ENCODE measurements around the gene UBE2I. TPM values are rescaled to one million over a fixed set of nuclear protein-coding genes. Genes with fewer than 3 reads are reported as not detected.
A peak's percentile ranks its signal among the peaks of the same experiment; 100 is the strongest.

Gene UBE2I
- total RNA-seq, 1 donor from 2014 or later, result 112 TPM

GRCh38 chr16:1335211-1335971 is 26.0 kb downstream of the UBE2I start:
- H3K4me3 ChIP-seq (ENCODE audit: low read depth, low read length), result no peak overlapping the region
- no peak for TF ChIP-seq CTCF (conservative IDR thresholded peaks at IDR 0.05; ENCODE audit: low read depth, low read length)

GRCh38 chr16:1335996-1336395 is 26.6 kb downstream of the UBE2I start:
- H3K4me3 ChIP-seq (ENCODE audit: low read depth, low read length), result no peak overlapping the region
- no peak for DNase-seq (ENCODE audit: low read depth)
- TF ChIP-seq CTCF (conservative IDR thresholded peaks at IDR 0.05; ENCODE audit: low read depth, low read length), result no peak

More at GRCh38 chr16:1335211-1335971, 26.0 kb downstream of the UBE2I start:
- no peak for DNase-seq (ENCODE audit: low read depth)

- DNase-seq (ENCODE audit: low read depth), result no peak
- H3K4me3 ChIP-seq (ENCODE audit: low read depth, low read length), result no peak overlapping the region
- TF ChIP-seq CTCF (conservative IDR thresholded peaks at IDR 0.05; ENCODE audit: low read depth, low read length), result no peak
These were observed 27.2 kb downstream of the UBE2I start for GRCh38 chr16:1336619-1337018.

GRCh38 chr16:1337486-1337885 is 28.1 kb downstream of the UBE2I start:
- TF ChIP-seq CTCF (conservative IDR thresholded peaks at IDR 0.05; ENCODE audit: low read depth, low read length), result no peak
- DNase-seq (ENCODE audit: low read depth), result no peak
- no peak overlapping the region for H3K4me3 ChIP-seq (ENCODE audit: low read depth, low read length)

GRCh38 chr16:1338119-1338730 is 28.8 kb downstream of the UBE2I start:
- no peak overlapping the region for H3K4me3 ChIP-seq (ENCODE audit: low read depth, low read length)
- peak; percentile 61 for TF ChIP-seq CTCF (conservative IDR thresholded peaks at IDR 0.05; ENCODE audit: low read depth, low read length)
- DNase-seq (ENCODE audit: low read depth), result no peak

GRCh38 chr16:1338855-1339675 is 29.6 kb downstream of the UBE2I start:
- DNase-seq (ENCODE audit: low read depth), result no peak
- TF ChIP-seq CTCF (conservative IDR thresholded peaks at IDR 0.05; ENCODE audit: low read depth, low read length), result no peak
- H3K4me3 ChIP-seq (ENCODE audit: low read depth, low read length), result no peak overlapping the region
